GM18868 (cell line): ENCODE data around the gene FBN1.

ENCODE experiments used
- ATAC-seq: cut with Tn5 transposase; IDR thresholded peaks from one replicate; pipeline ENCODE4 v1.9.1; 2021; ENCODE audit warnings: mild to moderate bottlenecking, moderate library complexity; ENCODE audit not compliant: unreplicated experiment

FBN1 gene

DNA sequence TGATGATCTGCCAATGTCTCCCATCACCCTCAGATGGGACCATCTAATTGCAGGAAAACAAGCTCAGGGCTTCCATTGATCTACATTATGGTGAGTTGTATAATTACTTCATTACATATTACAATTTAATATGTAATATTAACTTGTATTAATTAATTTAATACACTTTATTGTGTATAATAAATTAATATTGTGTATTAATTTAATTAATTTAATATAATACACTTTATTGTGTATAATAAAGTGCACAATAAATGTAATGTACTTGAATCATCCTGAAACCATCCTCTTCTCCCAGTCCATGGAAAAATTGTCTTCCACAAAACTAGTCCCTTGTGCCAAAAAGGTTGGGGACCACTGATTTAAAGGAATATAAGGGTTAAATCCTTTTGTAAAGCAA lies 123.4 kb downstream of the FBN1 start:
- ATAC-seq = no peak

GRCh38 chr15:48520376-48521155 lies 124.9 kb downstream of the FBN1 start:
- ATAC-seq = no peak

- no peak for ATAC-seq
Observed at GRCh38 chr15:48516121-48516520, 129.4 kb downstream of the FBN1 start.

DNA sequence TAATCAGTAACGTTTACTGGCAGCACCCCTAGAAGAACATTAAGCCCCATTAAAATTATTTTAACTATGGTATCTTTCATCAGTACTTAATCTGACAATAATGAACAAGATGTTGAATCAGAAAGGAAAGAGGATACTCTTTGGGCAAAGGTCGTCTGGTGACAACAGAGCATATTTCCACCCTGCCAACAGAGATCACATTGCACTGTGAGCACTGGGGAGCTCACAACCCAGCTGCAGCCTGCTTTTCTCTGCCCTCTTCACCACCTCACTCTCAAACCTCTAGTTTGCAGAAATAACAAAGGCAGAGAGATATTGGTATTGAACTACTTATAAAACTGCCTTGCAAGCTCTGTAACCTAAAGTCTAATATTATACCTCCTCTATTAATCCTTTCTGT lies 130.0 kb downstream of the FBN1 start:
- ATAC-seq = no peak

DNA sequence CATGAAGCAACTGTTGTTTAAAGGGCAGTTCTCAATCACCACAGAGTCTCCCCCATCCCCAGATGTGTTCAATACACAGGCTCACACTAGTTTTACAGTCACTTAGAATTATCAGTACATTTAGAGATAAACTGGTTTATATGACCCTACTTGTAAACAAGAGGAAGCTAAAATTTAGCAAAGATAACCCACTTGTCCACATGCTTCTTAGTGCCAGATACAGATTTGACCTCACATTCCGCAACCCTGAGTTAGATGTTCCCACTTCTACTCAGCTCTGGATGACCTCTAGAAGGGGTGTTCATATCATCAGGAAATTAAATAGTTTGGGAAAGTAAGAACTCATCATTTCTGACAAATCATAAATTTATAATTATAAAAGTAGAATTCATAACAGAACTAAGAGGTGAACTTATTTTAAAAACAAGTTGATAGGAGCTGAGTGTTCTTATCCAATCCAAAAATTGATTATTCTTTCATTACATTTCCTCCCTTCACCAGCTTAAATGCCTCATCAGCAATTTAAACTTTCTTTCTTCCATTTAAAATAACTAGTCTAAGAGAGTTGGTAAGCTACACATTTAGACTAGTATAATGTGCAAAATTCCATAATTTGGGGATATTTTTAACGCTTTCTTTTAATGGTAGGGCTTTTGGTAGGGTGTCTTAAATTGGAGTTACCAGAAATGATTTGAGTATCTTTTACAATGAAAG lies 131.2 kb downstream of the FBN1 start:
- ATAC-seq = no peak

GRCh38 chr15:48510976-48511375 lies 134.5 kb downstream of the FBN1 start:
- no peak for ATAC-seq

DNA sequence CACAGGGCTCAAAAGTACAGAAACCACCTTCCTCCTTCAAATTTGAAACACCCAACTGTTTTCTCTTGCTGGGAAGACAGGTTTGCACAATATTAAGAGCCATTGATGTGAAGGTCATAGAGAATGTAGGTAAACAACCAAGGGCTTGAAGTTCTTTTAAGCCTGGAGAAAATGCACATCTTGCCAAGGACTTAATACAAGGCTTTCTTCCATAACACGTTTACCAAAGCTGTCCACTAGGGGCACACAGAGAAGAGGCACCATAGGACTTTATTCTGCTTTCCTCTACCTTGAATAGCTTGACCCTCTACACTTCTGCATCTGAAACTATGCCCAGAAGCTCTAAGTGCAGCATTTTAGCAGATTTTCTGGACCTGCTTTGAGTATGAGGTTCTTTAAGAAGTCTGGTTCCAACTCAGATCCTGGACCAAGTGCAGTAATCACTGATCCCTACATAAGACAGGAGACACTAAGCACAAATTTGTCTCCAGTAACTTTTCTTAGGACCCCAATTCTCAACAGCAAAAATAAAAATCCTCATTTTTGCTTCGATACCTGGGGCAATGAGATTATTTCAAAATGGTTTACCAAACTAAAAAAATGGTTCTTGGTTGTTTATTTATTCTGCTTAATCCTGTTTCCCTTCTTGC lies 138.0 kb downstream of the FBN1 start:
- ATAC-seq = peak; percentile 98

DNA sequence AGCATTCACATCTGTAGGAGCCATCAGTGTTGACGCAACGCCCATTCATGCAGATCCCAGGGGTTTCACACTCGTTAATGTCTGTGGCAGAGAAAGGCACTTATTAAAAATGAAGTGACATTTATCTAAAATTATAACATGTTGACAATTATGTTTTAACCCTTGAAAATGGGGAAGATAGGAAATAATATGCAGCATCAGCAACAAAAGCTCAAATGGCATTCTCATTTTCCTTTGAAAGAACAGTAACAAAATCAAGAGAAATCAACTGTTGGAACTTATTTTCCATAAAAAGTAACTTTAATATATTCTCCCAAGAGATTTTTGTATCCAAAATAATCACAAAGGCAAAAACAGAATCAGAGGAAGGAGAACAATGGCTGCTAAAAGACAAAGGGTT lies 140.4 kb downstream of the FBN1 start:
- no peak for ATAC-seq

GRCh38 chr15:48501208-48501607 lies 144.3 kb downstream of the FBN1 start:
- peak; percentile 84 for ATAC-seq

DNA sequence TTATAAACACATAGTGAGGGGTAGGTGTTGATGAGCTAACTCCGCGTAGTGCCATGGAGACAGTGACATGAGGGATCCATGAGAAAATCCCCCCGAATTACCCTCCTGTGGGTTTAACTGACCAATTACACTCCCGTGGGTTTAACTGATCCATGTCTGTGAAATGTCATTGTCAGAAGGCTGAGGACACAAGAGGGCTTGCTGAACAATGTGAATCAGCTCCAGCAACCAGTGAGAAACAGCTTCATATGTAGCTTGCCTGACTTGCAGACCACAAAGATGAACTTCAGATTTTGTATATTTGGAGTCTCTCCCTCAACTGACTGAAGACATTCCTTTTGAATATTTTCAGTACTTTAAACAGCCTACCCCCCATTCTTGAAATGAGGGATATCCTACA lies 144.9 kb downstream of the FBN1 start:
- ATAC-seq = no peak

- ATAC-seq = no peak
Observed at GRCh38 chr15:48499978-48500377, 145.5 kb downstream of the FBN1 start.

DNA sequence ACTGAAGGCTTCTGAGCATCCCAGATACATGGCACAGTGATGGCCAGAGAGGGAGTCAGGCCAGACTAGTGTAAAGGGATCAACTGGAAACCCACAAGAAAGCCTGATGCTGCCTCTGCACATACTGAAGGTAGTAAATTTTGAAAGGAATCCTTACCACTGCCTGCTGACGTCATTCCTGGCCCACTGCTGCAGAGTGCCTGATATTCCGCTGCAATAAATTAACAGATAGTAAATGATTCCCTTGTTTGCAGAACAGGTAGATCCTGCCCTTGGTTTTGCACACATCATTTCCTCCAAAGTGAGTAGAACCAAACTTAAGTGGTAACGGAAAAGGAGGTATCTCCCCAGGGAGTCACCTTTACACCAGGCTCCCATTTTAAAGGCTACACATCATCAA lies 146.7 kb downstream of the FBN1 start:
- no peak for ATAC-seq

DNA sequence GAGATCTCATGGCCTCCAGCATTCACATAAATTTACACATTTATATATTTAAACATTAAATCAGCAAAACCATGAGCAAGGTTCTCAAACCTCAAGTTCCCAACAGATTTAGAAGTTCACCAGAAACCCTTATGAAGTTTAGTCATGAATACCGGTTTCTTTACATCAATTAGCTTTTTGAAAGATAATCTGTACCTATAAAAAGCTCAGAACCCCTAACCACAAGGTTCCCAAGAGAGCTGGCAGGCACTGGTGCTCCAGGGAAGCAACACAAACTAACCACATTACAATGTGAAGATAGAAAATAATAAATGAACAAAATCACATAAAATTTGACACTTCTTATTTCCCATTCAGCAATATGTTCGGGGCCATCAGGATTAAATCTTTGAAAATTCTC lies 150.9 kb downstream of the FBN1 start:
- no peak for ATAC-seq

- ATAC-seq = no peak
Observed at GRCh38 chr15:48493763-48494225, 151.7 kb downstream of the FBN1 start.

DNA sequence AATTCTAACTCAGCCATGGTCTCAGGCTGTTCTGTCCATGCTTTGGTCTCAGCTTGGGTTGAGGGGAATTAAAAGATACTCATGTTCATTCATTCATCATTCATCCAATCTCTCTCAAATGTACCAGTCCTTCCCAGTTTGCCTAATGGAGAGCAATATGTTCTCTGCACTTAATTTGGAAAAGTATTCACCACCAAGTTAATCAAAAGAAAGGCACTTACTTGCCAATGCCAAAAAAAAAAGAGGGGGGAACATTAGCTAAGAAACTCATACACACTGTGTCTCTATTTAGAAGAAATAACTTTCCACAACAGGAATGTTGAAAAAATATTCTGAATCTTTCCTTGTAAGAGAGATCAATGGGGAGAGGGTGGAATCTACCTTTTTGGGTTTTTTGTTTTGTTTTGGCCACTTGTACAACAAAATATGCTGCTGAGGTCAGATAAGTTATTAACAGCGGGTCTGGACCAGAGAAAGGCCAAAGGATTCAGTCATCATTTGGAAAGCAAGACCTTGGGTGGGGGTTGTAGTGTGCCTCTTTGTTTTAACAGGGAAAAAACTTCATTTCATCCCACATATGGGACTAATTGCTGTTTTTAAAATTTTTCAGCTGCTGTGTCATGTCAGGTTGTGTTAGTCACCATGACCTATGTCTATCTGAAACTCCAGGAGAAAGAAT lies 152.3 kb downstream of the FBN1 start:
- no peak for ATAC-seq

DNA sequence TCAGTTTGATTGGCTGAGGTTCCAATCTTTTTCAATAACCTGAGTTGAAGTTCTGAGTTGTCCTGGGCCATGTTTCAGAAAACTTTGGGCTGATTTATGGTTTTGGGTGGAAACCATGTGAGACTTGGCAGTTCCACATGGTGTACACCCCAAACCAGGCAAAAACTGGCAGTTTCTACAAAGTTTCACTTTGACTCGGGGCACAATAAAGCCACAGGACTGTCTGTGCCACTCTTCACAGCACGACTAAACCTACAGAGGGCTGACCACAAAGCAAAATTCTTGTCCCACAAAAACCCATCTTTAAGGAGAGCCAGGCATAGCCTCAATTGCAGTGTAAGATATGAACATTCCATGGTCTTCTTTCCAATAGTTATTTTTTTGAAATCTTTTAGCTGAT lies 159.3 kb downstream of the FBN1 start:
- ATAC-seq = peak; percentile 74

DNA sequence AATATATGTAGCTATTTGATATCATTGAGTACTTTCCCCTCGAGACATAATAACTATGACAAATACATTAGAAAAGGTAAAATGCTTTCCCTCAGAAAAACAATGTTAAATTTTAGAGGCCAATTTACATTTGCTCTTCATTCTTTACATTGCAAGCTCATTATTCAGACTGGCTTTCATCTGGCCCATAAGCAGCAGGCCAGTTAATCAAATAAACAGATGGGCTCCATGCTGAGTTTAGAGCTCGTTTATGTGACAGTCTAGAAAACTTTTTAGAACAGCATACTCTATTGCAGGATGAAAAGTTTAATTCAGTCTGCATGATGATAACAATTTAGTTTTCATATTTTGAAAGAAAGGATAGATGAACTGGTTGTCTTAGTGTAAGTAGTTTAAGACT lies 163.7 kb downstream of the FBN1 start:
- no peak for ATAC-seq

- ATAC-seq = no peak
Observed at GRCh38 chr15:48479751-48480150, 165.8 kb downstream of the FBN1 start.

- ATAC-seq = no peak
Observed at GRCh38 chr15:48478581-48478980, 166.9 kb downstream of the FBN1 start.

DNA sequence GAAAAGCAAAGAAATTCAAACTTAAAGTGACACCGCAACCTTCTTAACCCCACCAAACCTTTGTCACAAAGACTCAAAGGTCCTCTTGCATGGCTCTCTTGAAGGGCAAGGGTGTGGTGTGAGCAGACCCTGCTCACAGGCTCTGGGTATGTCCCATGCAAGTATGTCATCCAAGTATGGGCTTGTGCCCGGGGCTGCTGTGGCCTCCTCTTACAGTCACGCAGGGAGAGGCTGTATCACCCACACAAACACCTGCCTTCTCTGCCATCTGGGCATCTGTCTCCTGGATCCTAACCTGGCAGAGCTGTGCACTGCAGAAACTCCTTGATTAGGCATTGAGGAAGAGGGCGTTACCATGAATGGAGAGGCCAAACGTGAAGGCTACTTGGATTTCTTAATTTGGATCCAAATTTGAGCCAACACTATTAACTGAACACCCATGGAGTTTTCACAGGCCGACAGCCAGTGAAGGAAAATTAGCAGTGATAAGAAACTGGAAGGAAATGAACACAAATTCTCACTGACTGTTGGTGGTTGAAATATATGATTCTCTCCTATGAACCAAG lies 167.6 kb downstream of the FBN1 start:
- no peak for ATAC-seq
